CD4-positive, CD25-positive, alpha-beta regulatory T cell (primary cell): ENCODE data around the gene DNAH2. TPM values are rescaled to one million over a fixed set of nuclear protein-coding genes. Genes with fewer than 3 reads are reported as not detected.

Source experiments
- ATAC-seq, 2 donors: fragments of 150-1000 bp; cut with Tn5 transposase; one replicate each; pipeline ENCODE4 v1.10.0; 2021; ENCODE audit warnings: low read depth in 2 of 2, moderate number of reproducible peaks in 2 of 2, moderate library complexity in 1 of 2
- DNase-seq, 3 donors: peaks; one replicate each; pipeline versions ENCODE4 v3.0.0 to v3.0.0-alpha.2; 2012 to 2022; ENCODE audit warnings: mixed read lengths in 1 of 3
- H3K27ac ChIP-seq: one replicate; pipeline ENCODE4 v1.7.0; 2013; ENCODE audit warnings: mild to moderate bottlenecking, low read length; ENCODE audit not compliant: insufficient read depth, poor library complexity, severe bottlenecking
- H3K27me3 ChIP-seq: one replicate; pipeline ENCODE4 v1.7.0; 2013; ENCODE audit warnings: low read length; ENCODE audit not compliant: control insufficient read depth, insufficient read depth
- H3K36me3 ChIP-seq: one replicate; pipeline ENCODE4 v1.7.0; 2013; ENCODE audit warnings: mild to moderate bottlenecking, low read length, moderate library complexity; ENCODE audit not compliant: control insufficient read depth, insufficient read depth
- H3K4me1 ChIP-seq: 2 replicates; pipeline ENCODE4 v1.7.0; 2013; ENCODE audit warnings: mild to moderate bottlenecking, low read length; ENCODE audit not compliant: insufficient read depth, control insufficient read depth, poor library complexity, severe bottlenecking
- H3K4me3 ChIP-seq: one replicate; pipeline ENCODE4 v1.7.0; 2013; ENCODE audit warnings: low read depth, mild to moderate bottlenecking, low read length, moderate library complexity
- H3K9me3 ChIP-seq, 2 experiments: 1 replicate in 1 of 2; 2 replicates in 1 of 2; pipeline ENCODE4 v1.7.0; 2013; ENCODE audit warnings: low read length in 2 of 2, mild to moderate bottlenecking in 1 of 2, moderate library complexity in 1 of 2; ENCODE audit not compliant: control insufficient read depth in 2 of 2
- H3K27ac Mint-ChIP-seq, 3 donors: one replicate each; pipeline ENCODE4 v1.8.0; 2020 to 2022; ENCODE audit warnings: mild to moderate bottlenecking in 3 of 3, mixed read lengths in 3 of 3, moderate library complexity in 2 of 3
- H3K27me3 Mint-ChIP-seq: one replicate; pipeline ENCODE4 v1.8.0; 2022; ENCODE audit warnings: mild to moderate bottlenecking, mixed read lengths
- H3K36me3 Mint-ChIP-seq: one replicate; pipeline ENCODE4 v1.8.0; 2020; ENCODE audit warnings: mixed read lengths
- H3K4me1 Mint-ChIP-seq, 4 donors: one replicate each; pipeline ENCODE4 v1.8.0; 2020 to 2022; ENCODE audit warnings: mixed read lengths in 4 of 4, mild to moderate bottlenecking in 1 of 4
- H3K4me3 Mint-ChIP-seq, 4 donors: one replicate each; pipeline ENCODE4 v1.8.0; 2020 to 2022; ENCODE audit warnings: mild to moderate bottlenecking in 4 of 4, mixed read lengths in 4 of 4, moderate library complexity in 3 of 4
- H3K9me3 Mint-ChIP-seq, 7 donors: one replicate each; pipeline ENCODE4 v1.8.0; 2020 to 2022; ENCODE audit warnings: mixed read lengths in 7 of 7, mild to moderate bottlenecking in 3 of 7, moderate library complexity in 2 of 7
- polyA plus RNA-seq, 4 donors: library from polyadenylated mRNA; unstranded; fragments of 300-500 nt; fragmentation: Illumina TruSeq; gene quantifications; one replicate each; pipeline ENCODE4 v1.2.3, GENCODE V29; 2021
- total RNA-seq: library from RNA; stranded (reverse); gene quantifications from one replicate; pipeline ENCODE4 v1.2.3, GENCODE V29; 2022

The DNAH2 gene
- total and polyA plus RNA-seq, 5 donors from 2014 or later: not detected

- Histone ChIP-seq H3K36me3 (peaks cover 16% of the 10 kb centered on the region), H3K4me1 (peaks cover 43% of the 10 kb centered on the region), H3K27me3 (no peaks in the 10 kb centered on the region), H3K9me3 (no peaks in the 10 kb centered on the region), H3K4me3 (no peak overlapping the region), H3K27ac (no peak overlapping the region)
- Mint-ChIP-seq H3K27ac (peak overlapping the region in 1 of 3 donors; percentile 38), H3K4me1 (peaks cover 0 to 27% (median 8%) of the 10 kb centered on the region in 4 donors), H3K4me3 (peak overlapping the region in 2 of 4 donors; percentile 16 to 52), H3K27me3 (no peaks in the 10 kb centered on the region), H3K9me3 (no peaks in the 10 kb centered on the region), H3K36me3 (no peaks in the 10 kb centered on the region)
- DNase-seq (no peak), ATAC-seq (no peak)
Observed at GRCh38 chr17:7853691-7854038, 136.1 kb downstream of the DNAH2 start.

- Mint-ChIP-seq H3K9me3 (no peaks in the 10 kb centered on the region), H3K36me3 (no peaks in the 10 kb centered on the region), H3K27me3 (no peaks in the 10 kb centered on the region), H3K4me3 (peak overlapping the region in 2 of 4 donors; percentile 16 to 52), H3K4me1 (peaks cover 0 to 27% (median 8%) of the 10 kb centered on the region in 4 donors), H3K27ac (no peak overlapping the region)
- ATAC-seq (no peak), DNase-seq (no peak)
- Histone ChIP-seq H3K36me3 (peaks cover 16% of the 10 kb centered on the region), H3K4me3 (no peak overlapping the region), H3K27me3 (no peaks in the 10 kb centered on the region), H3K27ac (no peak overlapping the region), H3K9me3 (no peaks in the 10 kb centered on the region), H3K4me1 (peaks cover 47% of the 10 kb centered on the region)
Observed at GRCh38 chr17:7854078-7854777, 136.7 kb downstream of the DNAH2 start.

- peak within 1 kb of the TSS in 2 of 4 donors; percentile 52 to 55 for H3K4me3 Mint-ChIP-seq
- H3K27ac Mint-ChIP-seq: peak within 1 kb of the TSS in 2 of 3 donors; percentile 66 to 67
- H3K9me3 Mint-ChIP-seq: no peaks in the 10 kb centered on the region
- no peak for ATAC-seq
- peak within 1 kb of the TSS; percentile 89 for H3K27ac ChIP-seq
- peaks cover 0 to 22% (median 9%) of the 10 kb centered on the region in 4 donors for H3K4me1 Mint-ChIP-seq
- no peaks in the 10 kb centered on the region for H3K27me3 Mint-ChIP-seq
- H3K36me3 Mint-ChIP-seq: no peaks in the 10 kb centered on the region
- H3K4me3 ChIP-seq: no peak within 1 kb of the TSS
- H3K4me1 ChIP-seq: peaks cover 47% of the 10 kb centered on the region
- H3K27me3 ChIP-seq: no peaks in the 10 kb centered on the region
- H3K9me3 ChIP-seq: no peaks in the 10 kb centered on the region
- DNase-seq: no peak
- peaks cover 8% of the 10 kb centered on the region for H3K36me3 ChIP-seq
Observed at GRCh38 chr17:7854851-7855659, 137.5 kb downstream of the DNAH2 start, which contains the start of gene TMEM88. Gene TMEM88, plus strand, starts transcription at chr17:7855066. Its CDS starts 9 bp downstream, at chr17:7855075.

- peaks cover 47% of the 10 kb centered on the region for H3K4me1 ChIP-seq
- H3K27ac Mint-ChIP-seq: peak overlapping the region in 1 of 3 donors; percentile 66
- peak overlapping the region; percentile 89 for H3K27ac ChIP-seq
- H3K27me3 Mint-ChIP-seq: no peaks in the 10 kb centered on the region
- H3K9me3 Mint-ChIP-seq: no peaks in the 10 kb centered on the region
- H3K36me3 Mint-ChIP-seq: no peaks in the 10 kb centered on the region
- H3K4me3 Mint-ChIP-seq: no peak overlapping the region
- DNase-seq (no peak), ATAC-seq (no peak)
- H3K4me3 ChIP-seq: no peak overlapping the region
- peaks cover 0 to 20% (median 9%) of the 10 kb centered on the region in 4 donors for H3K4me1 Mint-ChIP-seq
- H3K36me3 ChIP-seq: peaks cover 8% of the 10 kb centered on the region
- no peaks in the 10 kb centered on the region for H3K9me3 ChIP-seq
- H3K27me3 ChIP-seq: no peaks in the 10 kb centered on the region
Observed at GRCh38 chr17:7855660-7856010, 138.1 kb downstream of the DNAH2 start.

GRCh38 chr17:7856011-7856810 is 138.7 kb downstream of the DNAH2 start:
- Histone ChIP-seq H3K4me1 (peaks cover 41% of the 10 kb centered on the region), H3K27me3 (no peaks in the 10 kb centered on the region), H3K9me3 (no peaks in the 10 kb centered on the region), H3K36me3 (peaks cover 8% of the 10 kb centered on the region), H3K27ac (peak overlapping the region; percentile 89), H3K4me3 (peak overlapping the region; percentile 98)
- peak in 1 of 3 donors; percentile 36 for DNase-seq
- no peaks in the 10 kb centered on the region for H3K27me3 Mint-ChIP-seq
- H3K27ac Mint-ChIP-seq: peak overlapping the region in 1 of 3 donors; percentile 66
- ATAC-seq: no peak
- H3K4me1 Mint-ChIP-seq: peaks cover 0 to 17% (median 9%) of the 10 kb centered on the region in 4 donors
- H3K4me3 Mint-ChIP-seq: no peak overlapping the region
- no peaks in the 10 kb centered on the region for H3K9me3 Mint-ChIP-seq
- no peaks in the 10 kb centered on the region for H3K36me3 Mint-ChIP-seq

GRCh38 chr17:7856811-7857712 is 139.5 kb downstream of the DNAH2 start, which contains the start of gene NAA38:
Gene NAA38, minus strand, starts transcription at chr17:7857559. Its CDS starts 96 bp downstream, at chr17:7857463.
- no peaks in the 10 kb centered on the region for H3K27me3 Mint-ChIP-seq
- no peak within 1 kb of the TSS for H3K27ac Mint-ChIP-seq
- no peak within 1 kb of the TSS for H3K4me3 Mint-ChIP-seq
- peaks cover 34% of the 10 kb centered on the region for H3K4me1 ChIP-seq
- no peaks in the 10 kb centered on the region for H3K9me3 Mint-ChIP-seq
- peak; percentile 87 to 88 for ATAC-seq
- no peaks in the 10 kb centered on the region for H3K27me3 ChIP-seq
- DNase-seq: peak; percentile 94 to 99 (median 98)
- H3K27ac ChIP-seq: peak within 1 kb of the TSS; percentile 89
- H3K4me1 Mint-ChIP-seq: peaks cover 0 to 13% (median 4%) of the 10 kb centered on the region in 4 donors
- no peaks in the 10 kb centered on the region for H3K36me3 Mint-ChIP-seq
- H3K9me3 ChIP-seq: no peaks in the 10 kb centered on the region
- peaks cover 8% of the 10 kb centered on the region for H3K36me3 ChIP-seq
- H3K4me3 ChIP-seq: peak within 1 kb of the TSS; percentile 98
